Measurements from ENCODE around the gene PHF20. TPM values are rescaled to one million over a fixed set of nuclear protein-coding genes. Genes with fewer than 3 reads are reported as not detected.

The PHF20 gene
- total and polyA plus RNA-seq, 2 donors (not counting 3 experiments of a cell fraction or from before 2014, with no cell fraction given) = 25.0 to 45.8 TPM

DNA sequence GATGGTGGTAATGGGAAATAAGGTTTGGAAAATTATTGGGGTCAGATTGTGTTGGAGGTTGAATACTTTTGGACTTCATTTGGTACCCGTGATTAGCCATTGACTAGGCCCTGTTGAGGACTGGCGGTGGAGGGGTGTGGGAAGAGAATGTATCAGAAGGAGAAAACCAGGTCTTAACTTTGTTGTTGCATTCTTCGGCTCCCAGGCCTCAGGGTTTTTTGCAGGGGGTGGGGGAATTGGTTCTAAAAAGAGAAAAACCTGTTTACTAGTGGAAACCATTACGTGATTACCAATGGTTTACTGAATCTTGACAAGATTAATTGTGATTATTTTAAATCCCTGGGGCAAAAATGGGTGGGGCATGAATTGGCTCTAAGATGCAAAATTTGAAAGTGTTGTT is 85.1 kb downstream of the PHF20 start:
- dilution Hi-C loops (cut with MboI; ENCODE audit: extremely low pct_ligation_motif_present, low sequenced_read_pairs) (no loop called here), intact Hi-C loops (cut with micrococcal nuclease) (no loop called here)
- Histone ChIP-seq H3K9me1 (replicated peaks; ENCODE audit: control insufficient read depth, extremely low read depth, insufficient read depth, low read length) (peaks cover 2% of the 10 kb centered on the region), H3K9me3 (replicated peaks; ENCODE audit: control insufficient read depth, insufficient read depth, low read length) (no peaks in the 10 kb centered on the region), H3K4me3 (replicated peaks in 1 of 3; ENCODE audit: insufficient read depth in 1 of 3, low read depth in 1 of 3, low read length in 3 of 3) (no peak overlapping the region), H2AFZ (ENCODE audit: low read depth, low read length) (no peak overlapping the region), H3K36me3 (ENCODE audit: control insufficient read depth in 2 of 2, extremely low read depth in 1 of 2, insufficient read depth in 2 of 2, low read length in 2 of 2) (peaks cover 2 to 6% of the 10 kb centered on the region in 2 experiments), H4K20me1 (replicated peaks; ENCODE audit: control insufficient read depth, extremely low read depth, insufficient read depth, low read length) (no peaks in the 10 kb centered on the region), H3K27ac (ENCODE audit: insufficient read depth, low read depth, low read length) (no peak overlapping the region), H3K79me2 (ENCODE audit: control insufficient read depth, insufficient read depth, low read length) (no peaks in the 10 kb centered on the region), H3K4me1 (ENCODE audit: control insufficient read depth, extremely low read depth, insufficient read depth, low read length) (no peaks in the 10 kb centered on the region), H3K4me2 (ENCODE audit: insufficient read depth, low read length) (no peak overlapping the region), H3K27me3 (ENCODE audit: control insufficient read depth in 2 of 2, insufficient read depth in 2 of 2, low read length in 2 of 2) (no peaks in the 10 kb centered on the region), H3K9ac (replicated peaks; ENCODE audit: extremely low read depth, insufficient read depth, low read length) (no peak overlapping the region)
- FAIRE-seq (no peak), DNase-seq (ENCODE audit: low read depth, low spot score) (no peak)
- no TSS peak for BruUV-seq (replicated peaks)
- CTCF ChIA-PET = interaction anchor here (1.5 kb wide), 1 partner anchor 134 kb away, joined by 3 read pairs; no protein-coding TSS in a partner anchor
- POLR2A ChIA-PET = no interaction called here
- TF ChIP-seq EZH2 (IDR thresholded peaks at IDR 0.05; ENCODE audit: borderline replicate concordance, low read depth, low read length, severe bottlenecking) = no peak
- TF ChIP-seq JUN (IDR thresholded peaks at IDR 0.05; ENCODE audit: borderline replicate concordance, insufficient read depth, insufficient read length, low read depth) = no peak
- TF ChIP-seq POLR2A (IDR thresholded peaks at IDR 0.05; ENCODE audit: low read depth, low read length) = no peak
- TF ChIP-seq, protein P1, sequence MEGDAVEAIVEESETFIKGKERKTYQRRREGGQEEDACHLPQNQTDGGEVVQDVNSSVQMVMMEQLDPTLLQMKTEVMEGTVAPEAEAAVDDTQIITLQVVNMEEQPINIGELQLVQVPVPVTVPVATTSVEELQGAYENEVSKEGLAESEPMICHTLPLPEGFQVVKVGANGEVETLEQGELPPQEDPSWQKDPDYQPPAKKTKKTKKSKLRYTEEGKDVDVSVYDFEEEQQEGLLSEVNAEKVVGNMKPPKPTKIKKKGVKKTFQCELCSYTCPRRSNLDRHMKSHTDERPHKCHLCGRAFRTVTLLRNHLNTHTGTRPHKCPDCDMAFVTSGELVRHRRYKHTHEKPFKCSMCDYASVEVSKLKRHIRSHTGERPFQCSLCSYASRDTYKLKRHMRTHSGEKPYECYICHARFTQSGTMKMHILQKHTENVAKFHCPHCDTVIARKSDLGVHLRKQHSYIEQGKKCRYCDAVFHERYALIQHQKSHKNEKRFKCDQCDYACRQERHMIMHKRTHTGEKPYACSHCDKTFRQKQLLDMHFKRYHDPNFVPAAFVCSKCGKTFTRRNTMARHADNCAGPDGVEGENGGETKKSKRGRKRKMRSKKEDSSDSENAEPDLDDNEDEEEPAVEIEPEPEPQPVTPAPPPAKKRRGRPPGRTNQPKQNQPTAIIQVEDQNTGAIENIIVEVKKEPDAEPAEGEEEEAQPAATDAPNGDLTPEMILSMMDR (IDR thresholded peaks at IDR 0.05; ENCODE audit: extremely low read depth in 1 of 2, insufficient read depth in 1 of 2, low read depth in 1 of 2, low read length in 2 of 2) = no peak
- TF ChIP-seq GATA2 (IDR thresholded peaks at IDR 0.05; ENCODE audit: insufficient read depth, insufficient read length, low read depth, low read length) = no peak
- no peak for TF ChIP-seq FOS (IDR thresholded peaks at IDR 0.05; ENCODE audit: borderline replicate concordance, insufficient read depth, low read length)
- no peak for TF ChIP-seq POLR2AphosphoS5 (IDR thresholded peaks at IDR 0.05; ENCODE audit: insufficient read depth, low read depth, low read length)
- no peak for TF ChIP-seq MYC (IDR thresholded peaks at IDR 0.05; ENCODE audit: low read depth, low read length)
- TF ChIP-seq, protein P2, sequence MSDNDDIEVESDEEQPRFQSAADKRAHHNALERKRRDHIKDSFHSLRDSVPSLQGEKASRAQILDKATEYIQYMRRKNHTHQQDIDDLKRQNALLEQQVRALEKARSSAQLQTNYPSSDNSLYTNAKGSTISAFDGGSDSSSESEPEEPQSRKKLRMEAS (IDR thresholded peaks at IDR 0.05; ENCODE audit: insufficient read depth, insufficient read length) = no peak
